ENCODE measurements around the gene TMEM53. TPM values are rescaled to one million over a fixed set of nuclear protein-coding genes. Genes with fewer than 3 reads are reported as not detected.

Gene TMEM53
- total and polyA plus RNA-seq, 2 of the 8 experiments (the other 6 are each of a cell fraction or from before 2014, with no cell fraction given) = 6.7 to 27.9 TPM

GRCh38 chr1:44682883-44683265 is 8.6 kb upstream of the TMEM53 start (continued):
- TF ChIP-seq USF2 (IDR thresholded peaks at IDR 0.05; ENCODE audit: low read length) = no peak
- no peak for TF ChIP-seq SUZ12 (IDR thresholded peaks at IDR 0.05; ENCODE audit: low read length)

All from H1 (cell line).